ENCODE measurements around the gene ASIC4. TPM values are rescaled to one million over a fixed set of nuclear protein-coding genes. Genes with fewer than 3 reads are reported as not detected.

ASIC4 gene
- polyA plus RNA-seq, 1 experiment = not detected

GRCh38 chr2:219488844-219489194 is 25.5 kb upstream of the ASIC4 start:
- Histone ChIP-seq H3K9me3 (ENCODE audit: control insufficient read depth, insufficient read depth, low read length) (no peaks in the 10 kb centered on the region; the same call in 1 of the 2 replicates), H3K27me3 (ENCODE audit: control insufficient read depth, insufficient read depth, low read length) (no peaks in the 10 kb centered on the region), H3K27ac (ENCODE audit: low read depth, low read length) (no peak overlapping the region), H3K4me3 (ENCODE audit: low read depth, low read length) (no peak overlapping the region)
- TF ChIP-seq CTCF (IDR thresholded peaks at IDR 0.05; ENCODE audit: low read depth, low read length) = no peak
- POLR2A ChIA-PET = interaction anchor here (0.7 to 1.3 kb wide), 2 partner anchors 10 to 11 kb away, joined by 3 to 10 read pairs; partner anchors contain the start of gene GMPPA
- no peak for DNase-seq (ENCODE audit: low read depth, low spot score)
- CTCF ChIA-PET = interaction anchor here (0.8 to 5.6 kb wide), 3 partner anchors 13 to 27 kb away, joined by 4 to 26 read pairs (median 10); no protein-coding TSS in a partner anchor

- ChIA-PET POLR2A (interaction anchor here (1.3 kb wide), 1 partner anchor 9 kb away, joined by 10 read pairs; the partner anchor contains the start of gene GMPPA), CTCF (interaction anchor here (2.7 to 5.6 kb wide), 2 partner anchors 13 to 41 kb away, joined by 17 to 26 read pairs; no protein-coding TSS in a partner anchor)
- no peak for TF ChIP-seq CTCF (IDR thresholded peaks at IDR 0.05; ENCODE audit: low read depth, low read length)
- no peaks in the 10 kb centered on the region; the same call in 1 of the 2 replicates for H3K9me3 ChIP-seq (ENCODE audit: control insufficient read depth, insufficient read depth, low read length)
- no peak for DNase-seq (ENCODE audit: low read depth, low spot score)
- H3K4me3 ChIP-seq (ENCODE audit: low read depth, low read length) = no peak overlapping the region
- H3K27ac ChIP-seq (ENCODE audit: low read depth, low read length) = no peak overlapping the region
- no peaks in the 10 kb centered on the region for H3K27me3 ChIP-seq (ENCODE audit: control insufficient read depth, insufficient read depth, low read length)
These were observed 25.0 kb upstream of the ASIC4 start for GRCh38 chr2:219489315-219489714.

- Histone ChIP-seq H3K4me3 (ENCODE audit: low read depth, low read length) (no peak overlapping the region), H3K27ac (ENCODE audit: low read depth, low read length) (no peak overlapping the region), H3K9me3 (ENCODE audit: control insufficient read depth, insufficient read depth, low read length) (no peaks in the 10 kb centered on the region; the same call in 1 of the 2 replicates), H3K27me3 (ENCODE audit: control insufficient read depth, insufficient read depth, low read length) (no peaks in the 10 kb centered on the region)
- POLR2A ChIA-PET = no interaction called here
- CTCF ChIA-PET = interaction anchor here (2.7 to 5.6 kb wide), 2 partner anchors 14 to 40 kb away, joined by 17 to 26 read pairs; no protein-coding TSS in a partner anchor
- no peak for DNase-seq (ENCODE audit: low read depth, low spot score)
- TF ChIP-seq CTCF (IDR thresholded peaks at IDR 0.05; ENCODE audit: low read depth, low read length) = no peak; the same call in 1 of the 2 replicates
These were observed 24.1 kb upstream of the ASIC4 start for GRCh38 chr2:219490186-219490585.

GRCh38 chr2:219490600-219491130 is 23.6 kb upstream of the ASIC4 start:
- Histone ChIP-seq H3K4me3 (ENCODE audit: low read depth, low read length) (no peak overlapping the region), H3K27ac (ENCODE audit: low read depth, low read length) (no peak overlapping the region), H3K9me3 (ENCODE audit: control insufficient read depth, insufficient read depth, low read length) (no peaks in the 10 kb centered on the region; the same call in 1 of the 2 replicates), H3K27me3 (ENCODE audit: control insufficient read depth, insufficient read depth, low read length) (peaks cover 1% of the 10 kb centered on the region)
- POLR2A ChIA-PET = no interaction called here
- DNase-seq (ENCODE audit: low read depth, low spot score) = no peak
- CTCF ChIA-PET = interaction anchor here (1.0 to 5.6 kb wide), 3 partner anchors 15 to 87 kb away, joined by 4 to 26 read pairs (median 17); no protein-coding TSS in a partner anchor
- TF ChIP-seq CTCF (IDR thresholded peaks at IDR 0.05; ENCODE audit: low read depth, low read length) = no peak

- H3K4me3 ChIP-seq (ENCODE audit: low read depth, low read length) = no peak overlapping the region
- TF ChIP-seq CTCF (IDR thresholded peaks at IDR 0.05; ENCODE audit: low read depth, low read length) = no peak
- H3K27me3 ChIP-seq (ENCODE audit: control insufficient read depth, insufficient read depth, low read length) = peaks cover 3% of the 10 kb centered on the region
- no peak for DNase-seq (ENCODE audit: low read depth, low spot score)
- no peak overlapping the region for H3K27ac ChIP-seq (ENCODE audit: low read depth, low read length)
- no peaks in the 10 kb centered on the region; the same call in 1 of the 2 replicates for H3K9me3 ChIP-seq (ENCODE audit: control insufficient read depth, insufficient read depth, low read length)
- ChIA-PET POLR2A (interaction anchor here (0.5 kb wide), 1 partner anchor 20 kb away, joined by 5 read pairs; no protein-coding TSS in a partner anchor), CTCF (interaction anchor here (1.0 to 5.6 kb wide), 4 partner anchors 15 to 88 kb away, joined by 3 to 26 read pairs (median 10); no protein-coding TSS in a partner anchor)
These were observed 22.9 kb upstream of the ASIC4 start for GRCh38 chr2:219491278-219491963.

Measured in AG04450 (cell line).